OCI-M2 (cell line): ENCODE data around the gene ADGRD1.
"Not testable (repeated sequence)": the region's sequence is repeated elsewhere in the genome, so short reads cannot be mapped to it uniquely, and the experiment has no call there.

Source experiments
- DNase-seq: peaks from one replicate; lab custom pipeline; 2025; ENCODE audit not compliant: unreplicated experiment; lab: John Stamatoyannopoulos, UW

ADGRD1 gene

GRCh38 chr12:131053567-131053966, 99.9 kb downstream of the ADGRD1 start:
- DNase-seq = no peak

GRCh38 chr12:131054345-131055092, 100.8 kb downstream of the ADGRD1 start:
- no peak for DNase-seq

- no peak for DNase-seq
Observed at GRCh38 chr12:131055093-131055465, 101.4 kb downstream of the ADGRD1 start.

GRCh38 chr12:131055596-131056233, 102.0 kb downstream of the ADGRD1 start:
- no peak for DNase-seq

GRCh38 chr12:131056626-131057025, 102.9 kb downstream of the ADGRD1 start:
- no peak for DNase-seq

GRCh38 chr12:131057211-131057721, 103.6 kb downstream of the ADGRD1 start:
- DNase-seq = no peak

GRCh38 chr12:131057722-131058515, 104.2 kb downstream of the ADGRD1 start:
- no peak for DNase-seq

GRCh38 chr12:131058700-131059099, 105.0 kb downstream of the ADGRD1 start:
- no peak for DNase-seq

GRCh38 chr12:131060011-131060703, 106.5 kb downstream of the ADGRD1 start:
- DNase-seq = no peak

GRCh38 chr12:131061041-131061806, 107.5 kb downstream of the ADGRD1 start:
- no peak for DNase-seq

GRCh38 chr12:131063413-131063812, 109.7 kb downstream of the ADGRD1 start:
- no peak for DNase-seq

GRCh38 chr12:131063960-131064359, 110.3 kb downstream of the ADGRD1 start:
- no peak for DNase-seq

- DNase-seq = no peak
Observed at GRCh38 chr12:131065279-131065678, 111.6 kb downstream of the ADGRD1 start.

- no peak for DNase-seq
Observed at GRCh38 chr12:131065801-131066200, 112.1 kb downstream of the ADGRD1 start.

- no peak for DNase-seq
Observed at GRCh38 chr12:131066207-131066885, 112.6 kb downstream of the ADGRD1 start.

GRCh38 chr12:131066886-131067490, 113.3 kb downstream of the ADGRD1 start:
- no peak for DNase-seq

GRCh38 chr12:131067981-131068851, 114.5 kb downstream of the ADGRD1 start:
- no peak for DNase-seq

- DNase-seq = not testable (repeated sequence)
Observed at GRCh38 chr12:131068926-131069720, 115.4 kb downstream of the ADGRD1 start.
